ENCODE measurements around the gene WHRN. TPM values are rescaled to one million over a fixed set of nuclear protein-coding genes. Genes with fewer than 3 reads are reported as not detected.

WHRN gene
- total RNA-seq, 1 donor from 2014 or later = 6.9 TPM

GRCh38 chr9:114378016-114378415 lies 127.3 kb downstream of the WHRN start:
- Mint-ChIP-seq H3K4me3 (ENCODE audit: unreplicated experiment) (no peak overlapping the region), H3K4me1 (ENCODE audit: low read depth) (peaks cover 16% of the 10 kb centered on the region), H3K9me3 (ENCODE audit: low read depth) (no peaks in the 10 kb centered on the region), H3K27ac (ENCODE audit: unreplicated experiment) (no peak overlapping the region), H3K36me3 (ENCODE audit: low read depth) (peaks cover 41% of the 10 kb centered on the region), H3K27me3 (ENCODE audit: low read depth) (no peaks in the 10 kb centered on the region)
- no peak for TF ChIP-seq CTCF (IDR thresholded peaks at IDR 0.05)
- DNase-seq (ENCODE audit: low spot score) = no peak

GRCh38 chr9:114376586-114377445 lies 128.5 kb downstream of the WHRN start:
- H3K4me3 Mint-ChIP-seq (ENCODE audit: unreplicated experiment) = no peak overlapping the region
- peak overlapping the region; percentile 17 for H3K27ac Mint-ChIP-seq (ENCODE audit: unreplicated experiment)
- H3K27me3 Mint-ChIP-seq (ENCODE audit: low read depth) = no peaks in the 10 kb centered on the region
- peaks cover 7% of the 10 kb centered on the region for H3K4me1 Mint-ChIP-seq (ENCODE audit: low read depth)
- no peak for TF ChIP-seq CTCF (IDR thresholded peaks at IDR 0.05)
- H3K9me3 Mint-ChIP-seq (ENCODE audit: low read depth) = no peaks in the 10 kb centered on the region
- peaks cover 43% of the 10 kb centered on the region for H3K36me3 Mint-ChIP-seq (ENCODE audit: low read depth)
- no peak for DNase-seq (ENCODE audit: low spot score)

GRCh38 chr9:114375386-114376175 lies 129.7 kb downstream of the WHRN start:
- no peak for DNase-seq (ENCODE audit: low spot score)
- no peak overlapping the region for H3K27ac Mint-ChIP-seq (ENCODE audit: unreplicated experiment)
- H3K4me3 Mint-ChIP-seq (ENCODE audit: unreplicated experiment) = no peak overlapping the region
- H3K27me3 Mint-ChIP-seq (ENCODE audit: low read depth) = no peaks in the 10 kb centered on the region
- H3K9me3 Mint-ChIP-seq (ENCODE audit: low read depth) = no peaks in the 10 kb centered on the region
- peaks cover 10% of the 10 kb centered on the region for H3K4me1 Mint-ChIP-seq (ENCODE audit: low read depth)
- H3K36me3 Mint-ChIP-seq (ENCODE audit: low read depth) = peaks cover 46% of the 10 kb centered on the region
- TF ChIP-seq CTCF (IDR thresholded peaks at IDR 0.05) = no peak

- Mint-ChIP-seq H3K27ac (ENCODE audit: unreplicated experiment) (no peak overlapping the region), H3K4me3 (ENCODE audit: unreplicated experiment) (no peak overlapping the region)
- no peak for TF ChIP-seq CTCF (IDR thresholded peaks at IDR 0.05)
Observed at GRCh38 chr9:114374936-114375335, 130.3 kb downstream of the WHRN start.

GRCh38 chr9:114373960-114374730 lies 131.1 kb downstream of the WHRN start:
- H3K4me3 Mint-ChIP-seq (ENCODE audit: unreplicated experiment) = no peak overlapping the region
- no peak overlapping the region for H3K27ac Mint-ChIP-seq (ENCODE audit: unreplicated experiment)
- no peaks in the 10 kb centered on the region for H3K9me3 Mint-ChIP-seq (ENCODE audit: low read depth)
- no peaks in the 10 kb centered on the region for H3K27me3 Mint-ChIP-seq (ENCODE audit: low read depth)
- peaks cover 45% of the 10 kb centered on the region for H3K36me3 Mint-ChIP-seq (ENCODE audit: low read depth)
- no peak for DNase-seq (ENCODE audit: low spot score)
- no peak for TF ChIP-seq CTCF (IDR thresholded peaks at IDR 0.05)
- peaks cover 12% of the 10 kb centered on the region for H3K4me1 Mint-ChIP-seq (ENCODE audit: low read depth)

More at GRCh38 chr9:114374936-114375335, 130.3 kb downstream of the WHRN start:
- Mint-ChIP-seq H3K4me1 (ENCODE audit: low read depth) (peaks cover 7% of the 10 kb centered on the region), H3K36me3 (ENCODE audit: low read depth) (peaks cover 42% of the 10 kb centered on the region), H3K27me3 (ENCODE audit: low read depth) (no peaks in the 10 kb centered on the region), H3K9me3 (ENCODE audit: low read depth) (no peaks in the 10 kb centered on the region)
- no peak for DNase-seq (ENCODE audit: low spot score)
